ENCODE measurements around the gene SND1.

The SND1 gene

DNA sequence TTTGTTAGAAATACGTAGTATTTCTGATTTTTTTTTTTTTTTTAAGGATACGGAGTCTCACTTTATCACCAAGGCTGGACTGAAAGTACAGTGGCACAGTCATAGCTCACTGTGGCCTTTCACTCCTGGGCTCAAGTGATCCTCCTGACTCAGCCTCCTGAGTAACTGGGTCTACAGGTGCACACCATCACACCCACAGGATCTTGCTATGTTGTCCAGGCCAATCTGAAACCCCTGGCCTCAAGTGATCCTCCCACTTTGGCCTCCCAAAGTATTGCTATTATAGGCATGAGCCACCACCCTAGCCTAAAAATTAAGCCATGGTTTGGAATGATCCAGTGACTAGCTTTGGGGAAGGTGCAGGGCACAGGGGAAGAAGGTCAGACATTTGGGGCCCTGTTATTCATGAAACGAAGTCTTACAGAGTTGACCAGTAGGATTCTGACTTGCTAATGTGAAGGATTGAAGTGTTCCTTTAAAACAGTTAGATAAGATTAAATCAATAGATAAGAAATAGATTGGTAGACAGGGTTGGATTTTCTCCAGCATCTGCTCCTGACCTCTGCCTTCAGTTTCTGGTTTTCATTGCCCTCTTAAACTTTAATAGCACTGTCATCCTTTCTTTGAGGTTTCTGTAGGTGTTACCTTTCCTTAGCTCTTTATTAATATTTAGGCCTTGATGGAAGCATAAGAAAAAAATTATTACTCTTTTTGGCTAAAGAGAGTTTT, 257.6 kb downstream of the SND1 start:
- 95% methylated on average over 2 of the region's 3 CpGs for WGBS
- no peak overlapping the region for H3K4me3 ChIP-seq (ENCODE audit: insufficient read depth in 1 of 2, low read depth in 1 of 2, low read length in 2 of 2)
- no peak overlapping the region for H2BK5ac ChIP-seq (ENCODE audit: low read depth, low read length, poor library complexity, severe bottlenecking)
- H3K23ac ChIP-seq (ENCODE audit: low read length in 2 of 2), result no peak overlapping the region
- no peak overlapping the region for H2AK5ac ChIP-seq (ENCODE audit: low read length, severe bottlenecking)
- H3K36me3 ChIP-seq (ENCODE audit: control insufficient read depth in 1 of 2, insufficient read depth in 2 of 2, low read depth in 1 of 2, low read length in 2 of 2), result peaks cover 9 to 21% of the 10 kb centered on the region in 2 experiments
- no peak overlapping the region for H2AFZ ChIP-seq (ENCODE audit: low read depth, low read length)
- H3K14ac ChIP-seq (ENCODE audit: low read length in 2 of 2), result no peak overlapping the region
- no peak overlapping the region for H4K8ac ChIP-seq (ENCODE audit: low read length)
- peaks cover 21% of the 10 kb centered on the region for H3K79me1 ChIP-seq (replicated peaks; ENCODE audit: low read length, poor library complexity, severe bottlenecking)
- H3K4me2 ChIP-seq (ENCODE audit: low read length, poor library complexity, severe bottlenecking), result no peak overlapping the region
- no peak overlapping the region for H2BK15ac ChIP-seq (ENCODE audit: low read depth, poor library complexity, severe bottlenecking)
- no peak overlapping the region for H3K27ac ChIP-seq (ENCODE audit: low read length, poor library complexity, severe bottlenecking)
- no peak overlapping the region for H2BK120ac ChIP-seq (ENCODE audit: low read depth, low read length)
- H3K9me3 ChIP-seq (ENCODE audit: control insufficient read depth, low read length), result no peaks in the 10 kb centered on the region
- H3K4ac ChIP-seq (ENCODE audit: low read depth in 1 of 2, low read length in 2 of 2), result no peak overlapping the region
- H3K4me1 ChIP-seq (ENCODE audit: control insufficient read depth, insufficient read depth, low read depth, low read length), result peaks cover 12% of the 10 kb centered on the region
- H2BK12ac ChIP-seq (ENCODE audit: low read length in 2 of 2), result no peak overlapping the region
- no peak for DNase-seq
- no peak overlapping the region for H3K18ac ChIP-seq (ENCODE audit: low read depth in 1 of 2, low read length in 2 of 2)
- no peaks in the 10 kb centered on the region for H3K27me3 ChIP-seq (ENCODE audit: control insufficient read depth in 1 of 2, insufficient read depth in 1 of 2, low read length in 2 of 2)
- H4K91ac ChIP-seq (ENCODE audit: low read length), result no peak overlapping the region
- H3K9ac ChIP-seq (ENCODE audit: low read length), result no peak overlapping the region

- 98% methylated on average over 3 of the region's 3 CpGs for WGBS
Measured at GRCh38 chr7:127910670-127911069, 258.7 kb downstream of the SND1 start.

DNA sequence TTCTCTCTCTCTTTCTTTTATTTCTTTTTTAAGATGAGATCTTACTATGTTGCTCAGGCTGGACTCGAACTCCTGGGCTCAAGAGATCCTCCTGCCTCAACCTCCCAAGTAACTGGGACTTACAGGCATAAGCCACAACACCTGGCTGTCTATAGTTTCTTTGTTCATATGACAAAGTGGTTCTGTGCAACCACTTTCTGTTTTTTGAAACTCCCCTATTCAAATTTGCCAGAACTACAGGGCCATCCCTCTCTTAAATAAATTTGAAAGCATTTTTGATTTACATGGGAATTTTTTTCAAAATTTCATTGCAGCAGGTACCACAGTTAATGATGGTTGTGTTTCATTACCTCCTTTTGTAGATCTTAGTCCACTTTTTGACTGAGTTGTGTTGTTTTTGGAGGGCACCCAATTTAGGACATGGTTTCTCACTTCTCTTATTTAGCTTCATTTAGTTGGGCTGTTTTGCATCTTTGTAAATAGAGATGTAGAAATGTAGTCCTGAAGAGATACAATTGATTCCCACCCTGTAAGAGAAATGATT, 260.0 kb downstream of the SND1 start:
- no peak overlapping the region for H3K23ac ChIP-seq (ENCODE audit: low read length in 2 of 2)
- H4K8ac ChIP-seq (ENCODE audit: low read length), result no peak overlapping the region
- H2AK5ac ChIP-seq (ENCODE audit: low read length, severe bottlenecking), result no peak overlapping the region
- no peak overlapping the region for H3K4me2 ChIP-seq (ENCODE audit: low read length, poor library complexity, severe bottlenecking)
- peaks cover 4% of the 10 kb centered on the region for H3K4me1 ChIP-seq (ENCODE audit: control insufficient read depth, insufficient read depth, low read depth, low read length)
- H3K4ac ChIP-seq (ENCODE audit: low read depth in 1 of 2, low read length in 2 of 2), result no peak overlapping the region
- H2BK120ac ChIP-seq (ENCODE audit: low read depth, low read length), result no peak overlapping the region
- no peak overlapping the region for H3K27ac ChIP-seq (ENCODE audit: low read length, poor library complexity, severe bottlenecking)
- H2BK12ac ChIP-seq (ENCODE audit: low read length in 2 of 2), result no peak overlapping the region
- no peak overlapping the region for H2BK5ac ChIP-seq (ENCODE audit: low read depth, low read length, poor library complexity, severe bottlenecking)
- no peak overlapping the region for H3K9ac ChIP-seq (ENCODE audit: low read length)
- no peak overlapping the region for H3K4me3 ChIP-seq (ENCODE audit: insufficient read depth in 1 of 2, low read depth in 1 of 2, low read length in 2 of 2)
- H2AFZ ChIP-seq (ENCODE audit: low read depth, low read length), result no peak overlapping the region
- no peak overlapping the region for H4K91ac ChIP-seq (ENCODE audit: low read length)
- H3K18ac ChIP-seq (ENCODE audit: low read depth in 1 of 2, low read length in 2 of 2), result no peak overlapping the region
- H3K79me1 ChIP-seq (replicated peaks; ENCODE audit: low read length, poor library complexity, severe bottlenecking), result peaks cover 30% of the 10 kb centered on the region
- peaks cover 3 to 9% of the 10 kb centered on the region in 2 experiments for H3K36me3 ChIP-seq (ENCODE audit: control insufficient read depth in 1 of 2, insufficient read depth in 2 of 2, low read depth in 1 of 2, low read length in 2 of 2)
- no peak for DNase-seq
- H2BK15ac ChIP-seq (ENCODE audit: low read depth, poor library complexity, severe bottlenecking), result no peak overlapping the region
- WGBS, result 100% methylated on average over 1 of the region's 1 CpG
- no peak overlapping the region for H3K14ac ChIP-seq (ENCODE audit: low read length in 2 of 2)
- H3K27me3 ChIP-seq (ENCODE audit: control insufficient read depth in 1 of 2, insufficient read depth in 1 of 2, low read length in 2 of 2), result no peaks in the 10 kb centered on the region
- H3K9me3 ChIP-seq (ENCODE audit: control insufficient read depth, low read length), result no peaks in the 10 kb centered on the region

More at GRCh38 chr7:127910670-127911069, 258.7 kb downstream of the SND1 start:
- no peaks in the 10 kb centered on the region for H3K27me3 ChIP-seq (ENCODE audit: control insufficient read depth in 1 of 2, insufficient read depth in 1 of 2, low read length in 2 of 2)
- no peak overlapping the region for H3K9ac ChIP-seq (ENCODE audit: low read length)
- no peak overlapping the region for H3K23ac ChIP-seq (ENCODE audit: low read length in 2 of 2)
- DNase-seq, result no peak
- peaks cover 22% of the 10 kb centered on the region for H3K79me1 ChIP-seq (replicated peaks; ENCODE audit: low read length, poor library complexity, severe bottlenecking)
- no peak overlapping the region for H2BK120ac ChIP-seq (ENCODE audit: low read depth, low read length)
- no peak overlapping the region for H3K4me3 ChIP-seq (ENCODE audit: insufficient read depth in 1 of 2, low read depth in 1 of 2, low read length in 2 of 2)
- H4K91ac ChIP-seq (ENCODE audit: low read length), result no peak overlapping the region
- H3K14ac ChIP-seq (ENCODE audit: low read length in 2 of 2), result no peak overlapping the region
- no peak overlapping the region for H2AK5ac ChIP-seq (ENCODE audit: low read length, severe bottlenecking)
- peaks cover 9 to 12% of the 10 kb centered on the region in 2 experiments for H3K36me3 ChIP-seq (ENCODE audit: control insufficient read depth in 1 of 2, insufficient read depth in 2 of 2, low read depth in 1 of 2, low read length in 2 of 2)
- no peak overlapping the region for H2AFZ ChIP-seq (ENCODE audit: low read depth, low read length)
- H3K4me2 ChIP-seq (ENCODE audit: low read length, poor library complexity, severe bottlenecking), result no peak overlapping the region
- H4K8ac ChIP-seq (ENCODE audit: low read length), result no peak overlapping the region
- H3K18ac ChIP-seq (ENCODE audit: low read depth in 1 of 2, low read length in 2 of 2), result no peak overlapping the region
- H2BK15ac ChIP-seq (ENCODE audit: low read depth, poor library complexity, severe bottlenecking), result no peak overlapping the region
- H3K4me1 ChIP-seq (ENCODE audit: control insufficient read depth, insufficient read depth, low read depth, low read length), result peaks cover 9% of the 10 kb centered on the region
- no peak overlapping the region for H3K4ac ChIP-seq (ENCODE audit: low read depth in 1 of 2, low read length in 2 of 2)
- H3K9me3 ChIP-seq (ENCODE audit: control insufficient read depth, low read length), result no peaks in the 10 kb centered on the region
- no peak overlapping the region for H2BK12ac ChIP-seq (ENCODE audit: low read length in 2 of 2)
- no peak overlapping the region for H3K27ac ChIP-seq (ENCODE audit: low read length, poor library complexity, severe bottlenecking)
- no peak overlapping the region for H2BK5ac ChIP-seq (ENCODE audit: low read depth, low read length, poor library complexity, severe bottlenecking)

GRCh38 chr7:127912901-127913300, 260.9 kb downstream of the SND1 start:
- peaks cover 3% of the 10 kb centered on the region for H3K4me1 ChIP-seq (ENCODE audit: control insufficient read depth, insufficient read depth, low read depth, low read length)
- no peak overlapping the region for H2BK5ac ChIP-seq (ENCODE audit: low read depth, low read length, poor library complexity, severe bottlenecking)
- H3K4ac ChIP-seq (ENCODE audit: low read depth in 1 of 2, low read length in 2 of 2), result no peak overlapping the region
- no peaks in the 10 kb centered on the region for H3K9me3 ChIP-seq (ENCODE audit: control insufficient read depth, low read length)
- H3K23ac ChIP-seq (ENCODE audit: low read length in 2 of 2), result no peak overlapping the region
- no peaks in the 10 kb centered on the region for H3K27me3 ChIP-seq (ENCODE audit: control insufficient read depth in 1 of 2, insufficient read depth in 1 of 2, low read length in 2 of 2)
- no peak for DNase-seq
- peaks cover under 1 to 9% of the 10 kb centered on the region in 2 experiments for H3K36me3 ChIP-seq (ENCODE audit: control insufficient read depth in 1 of 2, insufficient read depth in 2 of 2, low read depth in 1 of 2, low read length in 2 of 2)
- no peak overlapping the region for H3K4me3 ChIP-seq (ENCODE audit: insufficient read depth in 1 of 2, low read depth in 1 of 2, low read length in 2 of 2)
- H3K14ac ChIP-seq (ENCODE audit: low read length in 2 of 2), result no peak overlapping the region
- no peak overlapping the region for H3K27ac ChIP-seq (ENCODE audit: low read length, poor library complexity, severe bottlenecking)
- H2BK15ac ChIP-seq (ENCODE audit: low read depth, poor library complexity, severe bottlenecking), result no peak overlapping the region
- no peak overlapping the region for H3K9ac ChIP-seq (ENCODE audit: low read length)
- H2BK12ac ChIP-seq (ENCODE audit: low read length in 2 of 2), result no peak overlapping the region
- H2AFZ ChIP-seq (ENCODE audit: low read depth, low read length), result no peak overlapping the region
- H4K8ac ChIP-seq (ENCODE audit: low read length), result no peak overlapping the region
- 80% methylated on average over 2 of the region's 2 CpGs for WGBS
- no peak overlapping the region for H3K4me2 ChIP-seq (ENCODE audit: low read length, poor library complexity, severe bottlenecking)
- H2BK120ac ChIP-seq (ENCODE audit: low read depth, low read length), result no peak overlapping the region
- H2AK5ac ChIP-seq (ENCODE audit: low read length, severe bottlenecking), result no peak overlapping the region
- H3K79me1 ChIP-seq (replicated peaks; ENCODE audit: low read length, poor library complexity, severe bottlenecking), result peaks cover 32% of the 10 kb centered on the region
- H3K18ac ChIP-seq (ENCODE audit: low read depth in 1 of 2, low read length in 2 of 2), result no peak overlapping the region
- no peak overlapping the region for H4K91ac ChIP-seq (ENCODE audit: low read length)
